Endothelial cell of umbilical vein (primary cell): ENCODE results near the gene LCN2.

Experiments used
- CTCF ChIP-seq, 2 donors: IDR thresholded peaks; 1 replicate in 1 of 2; 2 replicates in 1 of 2; pipeline ENCODE4 v1.5.1; 2011; ENCODE audit warnings: low read length in 2 of 2, mild to moderate bottlenecking in 2 of 2, moderate library complexity in 2 of 2, control low read depth in 1 of 2, inconsistent platforms in 1 of 2, low read depth in 1 of 2; ENCODE audit not compliant: insufficient read depth in 1 of 2; ENCODE audit errors: extremely low read depth in 1 of 2
- EZH2 ChIP-seq: IDR thresholded peaks from 2 replicates; pipeline ENCODE4 v1.6.1; 2012; ENCODE audit warnings: borderline replicate concordance, low read depth, mild to moderate bottlenecking, moderate library complexity, low read length, inconsistent platforms; ENCODE audit not compliant: severe bottlenecking
- FOS ChIP-seq: IDR thresholded peaks from 2 replicates; pipeline ENCODE4 v1.6.1; 2011; ENCODE audit warnings: mild to moderate bottlenecking, low read length, moderate library complexity, borderline replicate concordance; ENCODE audit not compliant: insufficient read depth
- JUN ChIP-seq: IDR thresholded peaks from 2 replicates; pipeline ENCODE4 v1.6.1; 2011; ENCODE audit warnings: borderline replicate concordance, low read depth; ENCODE audit not compliant: insufficient read length, insufficient read depth
- MAX ChIP-seq: IDR thresholded peaks from 2 replicates; pipeline ENCODE4 v1.6.1; 2011; ENCODE audit not compliant: insufficient read depth, insufficient read length
- MYC ChIP-seq: IDR thresholded peaks from one replicate; pipeline ENCODE4 v1.6.1; 2011; ENCODE audit warnings: mild to moderate bottlenecking, low read depth, low read length
- POLR2A ChIP-seq: IDR thresholded peaks from 2 replicates; pipeline ENCODE4 v1.6.1; 2012; ENCODE audit warnings: low read depth, mild to moderate bottlenecking, control low read depth, low read length
- POLR2AphosphoS5 ChIP-seq: IDR thresholded peaks from 2 replicates; pipeline ENCODE4 v1.6.1; 2012; ENCODE audit warnings: low read depth, mild to moderate bottlenecking, control low read depth, low read length, moderate library complexity; ENCODE audit not compliant: insufficient read depth

GRCh38 chr9:128101690-128102089, 47.6 kb upstream of the LCN2 start:
- no peak for TF ChIP-seq POLR2AphosphoS5
- no peak for TF ChIP-seq CTCF (IDR thresholded peaks at IDR 0.05; ENCODE audit: extremely low read depth in 1 of 2, insufficient read depth in 1 of 2, low read depth in 1 of 2, low read length in 2 of 2)
- TF ChIP-seq MAX = no peak
- no peak for TF ChIP-seq POLR2A
- no peak for TF ChIP-seq MYC
- TF ChIP-seq EZH2 = no peak
- no peak for TF ChIP-seq FOS
- no peak for TF ChIP-seq JUN
